Ovary (tissue), 3 donors: ENCODE data around the gene LGSN.

Experiments used
- CTCF ChIP-seq, 3 donors: fragments of 450-650 bp in 2 of 3; fragments of 200-600 bp in 1 of 3; IDR thresholded peaks; one replicate each; pipeline versions ENCODE4 v1.5.1 to v1.8.0; 2016 to 2022; ENCODE audit warnings: antibody characterized with exemption in 3 of 3, mild to moderate bottlenecking in 1 of 3
- POLR2A ChIP-seq: fragments of 450-650 bp; IDR thresholded peaks from one replicate; pipeline ENCODE4 v1.6.1; 2017; ENCODE audit warnings: antibody characterized with exemption, mild to moderate bottlenecking, moderate library complexity
- donor health status: DM: no; HTN: no; CAD: no.

GRCh38 chr6:63313111-63313510 lies 6.7 kb downstream of the LGSN start:
- TF ChIP-seq CTCF (IDR thresholded peaks at IDR 0.05), result no peak
- TF ChIP-seq POLR2A, result no peak
